HG02885 (cell line): ENCODE measurements around the gene FOXE1.

ENCODE experiments used
- ATAC-seq: cut with Tn5 transposase; IDR thresholded peaks from one replicate; pipeline ENCODE4 v1.9.1; 2021; ENCODE audit warnings: mild to moderate bottlenecking; ENCODE audit not compliant: unreplicated experiment, poor library complexity

Gene FOXE1

GRCh38 chr9:97853056-97853843 is at the start of gene FOXE1:
Gene FOXE1 (plus strand): TSS chr9:97853226. CDS start chr9:97853915, 689 bp downstream.
- ATAC-seq, result no peak

GRCh38 chr9:97804059-97804365 is 49.0 kb upstream of the FOXE1 start:
- ATAC-seq, result no peak

DNA sequence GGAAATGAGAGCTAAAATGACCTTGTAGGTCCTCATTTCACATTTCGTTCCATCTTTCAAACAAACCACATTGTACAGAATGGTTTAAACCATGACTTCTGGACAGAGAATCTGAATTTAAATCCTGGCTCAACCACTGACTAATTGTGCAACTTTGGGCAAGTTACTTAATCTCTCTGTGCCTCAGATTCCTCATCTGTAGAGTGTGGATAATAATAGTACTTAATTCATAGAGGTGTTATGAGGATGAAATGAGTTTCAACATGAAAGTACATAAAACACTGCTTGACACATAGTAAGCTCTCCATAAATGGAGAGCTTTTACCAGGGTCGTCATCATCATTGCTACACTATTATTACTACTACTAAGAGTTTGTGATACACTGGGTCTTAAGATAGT is 46.3 kb upstream of the FOXE1 start:
- no peak for ATAC-seq

GRCh38 chr9:97807681-97808080 is 45.3 kb upstream of the FOXE1 start:
- no peak for ATAC-seq

DNA sequence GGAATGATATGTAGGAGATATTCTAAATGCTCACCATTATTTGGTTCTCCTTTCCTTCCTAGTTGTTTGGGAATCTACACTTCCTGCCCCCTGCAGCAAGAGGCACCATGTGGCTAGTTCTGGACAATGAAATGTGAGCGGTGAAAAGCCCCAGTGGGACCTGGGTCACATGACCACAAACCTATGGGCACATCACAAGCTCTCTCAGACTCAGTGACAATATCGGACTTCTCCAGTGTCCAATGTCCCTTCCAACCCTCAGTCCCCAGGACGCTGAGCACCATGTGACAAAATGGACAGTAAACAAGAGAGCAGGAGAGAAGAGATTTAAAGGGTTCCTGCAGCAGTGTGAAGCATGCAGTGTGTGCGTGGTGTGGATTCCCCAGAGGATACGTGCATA is 44.6 kb upstream of the FOXE1 start:
- no peak for ATAC-seq

DNA sequence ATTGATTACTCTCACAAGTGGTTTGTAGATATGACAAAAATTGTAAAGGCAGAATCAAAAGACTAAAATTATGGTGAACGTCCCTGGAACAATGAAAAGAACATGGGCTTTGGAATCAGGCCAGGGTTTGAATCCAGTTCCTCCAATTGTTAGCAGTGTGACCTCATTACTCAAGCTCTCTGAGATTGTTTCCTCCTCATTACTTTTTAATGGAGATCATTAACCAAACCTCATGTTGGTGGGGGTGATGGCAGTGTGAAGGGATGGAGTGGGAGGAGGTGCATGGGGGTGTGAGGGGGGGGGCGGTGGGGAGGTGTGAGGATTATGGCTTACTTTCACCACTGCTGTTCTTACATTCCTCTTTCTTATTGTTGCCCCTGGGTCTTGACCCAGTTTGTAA is 44.1 kb upstream of the FOXE1 start:
- no peak for ATAC-seq

- ATAC-seq, result no peak
Measured at GRCh38 chr9:97809666-97810344, 43.2 kb upstream of the FOXE1 start.

GRCh38 chr9:97811533-97812246 is 41.3 kb upstream of the FOXE1 start:
- ATAC-seq, result no peak

DNA sequence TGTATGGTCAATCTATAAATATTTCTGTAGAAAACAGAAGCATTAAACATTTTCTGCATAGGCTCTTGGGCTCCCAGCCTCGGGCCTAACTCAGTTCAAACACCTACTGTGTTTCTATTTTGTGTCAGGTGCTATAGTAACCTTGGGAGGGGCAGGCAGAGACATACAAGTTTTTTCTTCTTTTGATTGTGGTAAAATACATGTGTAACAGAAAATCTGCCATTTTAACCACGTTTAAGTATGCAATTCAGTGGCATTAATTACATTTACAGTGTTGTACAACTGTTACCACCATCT is 40.8 kb upstream of the FOXE1 start:
- no peak for ATAC-seq

GRCh38 chr9:97813072-97813471 is 40.0 kb upstream of the FOXE1 start:
- no peak for ATAC-seq

DNA sequence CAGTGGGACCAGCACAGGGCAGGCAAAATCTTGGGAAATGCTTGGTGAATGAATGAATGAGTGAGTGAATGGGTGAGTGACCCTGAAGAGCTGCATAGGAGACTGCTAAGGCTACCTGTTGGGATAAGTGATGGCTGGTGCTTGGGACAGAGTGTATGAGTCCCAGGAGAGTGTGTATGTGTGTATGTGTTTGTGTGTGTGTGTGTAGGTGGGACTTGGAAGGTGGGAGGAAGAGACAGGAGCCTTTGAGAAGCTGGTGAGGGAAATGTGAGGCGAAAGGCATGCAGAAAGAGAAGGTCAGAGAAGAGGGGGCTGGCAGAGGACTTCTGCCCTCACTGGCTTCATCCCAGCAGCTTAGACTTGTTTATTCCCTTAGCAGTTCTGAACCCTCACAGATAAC is 33.3 kb upstream of the FOXE1 start:
- no peak for ATAC-seq

GRCh38 chr9:97820373-97820772 is 32.7 kb upstream of the FOXE1 start:
- ATAC-seq, result no peak

GRCh38 chr9:97830884-97831829 is 21.9 kb upstream of the FOXE1 start:
- no peak for ATAC-seq

- ATAC-seq, result no peak
Measured at GRCh38 chr9:97831843-97832636, 21.0 kb upstream of the FOXE1 start.

DNA sequence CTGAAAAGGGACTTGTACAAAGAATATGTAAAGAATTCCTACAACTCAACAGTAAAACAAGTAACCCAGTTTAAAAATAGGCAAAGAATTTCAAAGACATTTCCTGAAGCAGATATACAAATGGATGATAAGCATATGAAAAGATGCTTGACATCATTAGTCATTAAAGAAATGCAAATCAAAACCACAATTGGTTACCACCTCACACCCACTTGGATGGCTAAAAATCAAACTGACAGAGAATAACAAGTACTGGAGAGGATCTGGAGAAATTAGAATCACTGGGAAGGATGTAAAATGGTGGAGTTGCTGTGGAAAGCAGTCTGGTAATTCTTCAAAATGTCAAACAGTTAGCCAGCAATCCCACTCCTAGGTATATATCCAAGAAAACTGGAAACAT is 12.5 kb upstream of the FOXE1 start:
- no peak for ATAC-seq

DNA sequence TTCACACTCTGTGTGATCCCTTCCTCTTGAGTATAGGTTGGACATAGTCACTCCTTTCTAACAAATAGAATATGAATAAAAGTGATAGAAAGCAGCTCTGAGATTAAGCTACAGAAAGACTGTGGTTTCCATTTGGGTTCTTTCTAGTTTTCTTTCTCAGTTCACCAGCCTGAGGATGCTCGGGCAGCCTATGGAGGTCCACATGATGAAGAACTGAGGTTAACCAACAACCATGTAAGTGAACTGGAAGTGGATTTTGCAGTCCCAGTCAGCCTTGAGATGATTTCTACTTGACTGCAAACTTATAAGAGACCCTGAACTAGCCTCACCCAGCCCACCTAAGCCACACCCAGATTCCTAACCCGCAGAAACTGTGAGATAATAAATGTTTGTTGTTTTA is 10.1 kb upstream of the FOXE1 start:
- ATAC-seq, result no peak

GRCh38 chr9:97845130-97845529 is 7.9 kb upstream of the FOXE1 start:
- ATAC-seq, result no peak

GRCh38 chr9:97845763-97846162 is 7.3 kb upstream of the FOXE1 start:
- ATAC-seq, result no peak

- no peak for ATAC-seq
Measured at GRCh38 chr9:97846347-97846746, 6.7 kb upstream of the FOXE1 start.
